GM21390 (cell line): ENCODE measurements around the gene UGT1A9.
A peak's percentile ranks its signal among the peaks of the same experiment; 100 is the strongest.
"Not testable (repeated sequence)": the region's sequence is repeated elsewhere in the genome, so short reads cannot be mapped to it uniquely, and the experiment has no call there.

Source experiments
- ATAC-seq: cut with Tn5 transposase; IDR thresholded peaks from one replicate; pipeline ENCODE4 v1.9.1; 2021; ENCODE audit not compliant: unreplicated experiment

UGT1A9 gene

DNA sequence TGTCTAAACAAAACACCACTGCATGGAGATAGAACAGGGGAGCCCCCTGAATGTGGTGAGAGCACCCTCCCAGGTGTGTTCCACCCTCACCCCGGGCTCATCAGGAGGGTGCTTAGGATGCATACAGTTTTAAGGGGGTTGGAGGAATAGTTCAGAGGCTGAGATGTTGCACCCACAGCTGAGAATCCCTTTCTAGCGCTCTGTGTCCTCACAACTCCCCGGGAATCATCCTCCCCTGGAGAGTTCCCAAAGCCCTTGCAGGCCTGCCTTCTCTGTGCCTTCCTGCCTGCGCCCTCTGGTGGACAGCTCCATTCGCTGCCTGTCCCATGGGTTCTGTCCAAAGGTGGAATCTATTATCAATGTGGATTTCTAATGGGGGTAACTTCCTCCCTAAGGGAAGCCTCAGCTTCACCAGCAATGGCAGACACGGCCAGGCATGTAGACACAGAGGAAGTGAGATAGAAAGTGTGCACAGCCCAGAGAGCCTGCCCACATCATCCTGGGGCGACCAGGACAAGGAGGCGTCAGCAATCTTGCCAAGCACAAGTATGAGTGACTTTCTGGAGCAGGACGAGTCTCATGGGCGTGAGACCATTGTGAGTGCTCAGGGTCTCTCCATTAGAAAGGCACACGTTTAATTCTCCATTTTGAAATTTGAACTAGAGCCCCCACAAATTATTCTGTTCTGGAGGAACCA lies 39.8 kb downstream of the UGT1A9 start:
- ATAC-seq = peak; percentile 60

DNA sequence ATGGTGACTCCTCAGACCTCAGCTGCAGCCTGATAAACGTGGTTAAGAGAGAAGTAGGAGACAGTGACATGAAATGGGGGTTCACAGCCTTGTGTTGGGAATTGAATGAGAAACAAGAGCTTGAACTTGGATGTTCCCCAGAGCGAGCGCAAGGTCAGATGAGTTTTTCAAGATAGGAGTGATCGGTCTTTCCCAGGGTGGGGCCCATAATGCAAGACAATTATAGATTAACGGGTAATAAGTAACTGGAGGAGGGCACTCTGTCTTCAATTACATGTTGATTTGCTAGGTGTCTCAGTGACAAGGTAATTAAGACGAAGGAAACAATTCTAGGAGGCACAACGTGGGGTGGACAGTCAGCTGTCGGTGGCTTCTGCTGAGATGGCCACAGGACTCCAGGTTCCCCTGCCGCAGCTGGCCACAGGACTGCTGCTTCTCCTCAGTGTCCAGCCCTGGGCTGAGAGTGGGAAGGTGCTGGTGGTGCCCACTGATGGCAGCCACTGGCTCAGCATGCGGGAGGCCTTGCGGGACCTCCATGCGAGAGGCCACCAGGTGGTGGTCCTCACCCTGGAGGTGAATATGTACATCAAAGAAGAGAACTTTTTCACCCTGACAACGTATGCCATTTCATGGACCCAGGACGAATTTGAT lies 41.0 kb downstream of the UGT1A9 start, which contains the start of gene UGT1A5:
Gene UGT1A5, plus strand, starts transcription at position 297 of the 651 bp plus-strand sequence. Its CDS starts 85 bp downstream, at position 382.
- ATAC-seq = no peak

DNA sequence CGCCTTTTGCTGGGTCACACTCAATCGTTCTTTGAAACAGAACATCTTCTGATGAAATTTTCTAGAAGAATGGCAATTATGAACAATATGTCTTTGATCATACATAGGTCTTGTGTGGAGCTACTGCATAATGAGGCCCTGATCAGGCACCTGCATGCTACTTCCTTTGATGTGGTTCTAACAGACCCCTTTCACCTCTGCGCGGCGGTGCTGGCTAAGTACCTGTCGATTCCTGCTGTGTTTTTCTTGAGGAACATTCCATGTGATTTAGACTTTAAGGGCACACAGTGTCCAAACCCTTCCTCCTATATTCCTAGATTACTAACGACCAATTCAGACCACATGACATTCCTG lies 41.5 kb downstream of the UGT1A9 start:
- no peak for ATAC-seq

DNA sequence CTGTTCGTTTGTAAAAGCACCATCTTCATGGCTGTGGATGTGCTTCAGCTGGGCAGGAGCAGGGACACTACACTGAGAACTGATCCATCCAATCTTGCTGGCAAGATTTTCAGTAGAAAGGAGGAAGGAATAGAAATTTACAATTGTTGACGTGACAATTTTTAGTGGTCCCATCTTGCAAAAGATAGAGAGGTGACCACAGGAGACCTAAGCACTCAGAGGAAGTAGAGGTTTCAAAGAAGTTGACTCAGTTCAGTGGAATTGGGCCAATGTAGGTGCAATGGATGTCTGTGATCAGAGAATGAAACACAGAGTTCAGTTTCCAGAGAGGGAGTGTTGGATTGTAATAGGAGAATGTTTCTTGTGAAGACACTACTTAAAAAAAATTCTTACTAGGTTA lies 42.4 kb downstream of the UGT1A9 start:
- ATAC-seq = no peak

DNA sequence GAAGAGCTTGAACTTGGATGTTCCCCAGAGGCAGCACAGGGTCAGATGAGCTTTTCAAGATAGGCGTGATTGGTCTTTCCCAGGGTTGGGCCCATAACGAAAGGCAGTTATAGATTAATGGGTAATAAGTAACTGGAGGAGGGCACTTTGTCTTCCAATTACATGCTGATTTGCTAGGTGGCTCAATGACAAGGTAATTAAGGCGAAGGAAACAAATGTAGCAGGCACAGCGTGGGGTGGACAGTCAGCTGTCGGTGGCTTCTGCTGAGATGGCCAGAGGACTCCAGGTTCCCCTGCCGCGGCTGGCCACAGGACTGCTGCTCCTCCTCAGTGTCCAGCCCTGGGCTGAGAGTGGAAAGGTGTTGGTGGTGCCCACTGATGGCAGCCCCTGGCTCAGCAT lies 46.9 kb downstream of the UGT1A9 start, which contains the start of gene UGT1A4:
Gene UGT1A4, plus strand, starts transcription at position 185 of the 400 bp plus-strand sequence. Its CDS starts 85 bp downstream, at position 270.
- ATAC-seq = no peak

DNA sequence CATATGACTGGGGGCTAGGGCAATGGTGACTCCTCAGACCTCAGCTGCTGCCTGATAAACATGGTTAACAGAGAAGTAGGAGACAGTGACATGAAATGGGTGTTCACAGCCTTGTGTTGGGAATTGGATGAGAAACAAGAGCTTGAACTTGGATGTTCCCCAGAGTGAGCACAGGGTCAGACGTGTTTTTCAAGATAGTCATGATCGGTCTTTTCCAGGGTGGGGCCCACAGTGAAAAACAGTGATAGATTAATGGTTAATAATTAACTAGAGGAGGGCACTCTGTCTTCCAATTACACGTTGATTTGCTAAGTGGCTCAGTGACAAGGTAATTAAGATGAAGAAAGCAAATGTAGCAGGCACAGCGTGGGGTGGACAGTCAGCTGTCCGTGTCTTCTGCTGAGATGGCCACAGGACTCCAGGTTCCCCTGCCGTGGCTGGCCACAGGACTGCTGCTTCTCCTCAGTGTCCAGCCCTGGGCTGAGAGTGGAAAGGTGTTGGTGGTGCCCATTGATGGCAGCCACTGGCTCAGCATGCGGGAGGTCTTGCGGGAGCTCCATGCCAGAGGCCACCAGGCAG lies 57.1 kb downstream of the UGT1A9 start, which contains the start of gene UGT1A3:
Gene UGT1A3, plus strand, starts transcription at position 320 of the 579 bp plus-strand sequence. Its CDS starts 85 bp downstream, at position 405.
- no peak for ATAC-seq

DNA sequence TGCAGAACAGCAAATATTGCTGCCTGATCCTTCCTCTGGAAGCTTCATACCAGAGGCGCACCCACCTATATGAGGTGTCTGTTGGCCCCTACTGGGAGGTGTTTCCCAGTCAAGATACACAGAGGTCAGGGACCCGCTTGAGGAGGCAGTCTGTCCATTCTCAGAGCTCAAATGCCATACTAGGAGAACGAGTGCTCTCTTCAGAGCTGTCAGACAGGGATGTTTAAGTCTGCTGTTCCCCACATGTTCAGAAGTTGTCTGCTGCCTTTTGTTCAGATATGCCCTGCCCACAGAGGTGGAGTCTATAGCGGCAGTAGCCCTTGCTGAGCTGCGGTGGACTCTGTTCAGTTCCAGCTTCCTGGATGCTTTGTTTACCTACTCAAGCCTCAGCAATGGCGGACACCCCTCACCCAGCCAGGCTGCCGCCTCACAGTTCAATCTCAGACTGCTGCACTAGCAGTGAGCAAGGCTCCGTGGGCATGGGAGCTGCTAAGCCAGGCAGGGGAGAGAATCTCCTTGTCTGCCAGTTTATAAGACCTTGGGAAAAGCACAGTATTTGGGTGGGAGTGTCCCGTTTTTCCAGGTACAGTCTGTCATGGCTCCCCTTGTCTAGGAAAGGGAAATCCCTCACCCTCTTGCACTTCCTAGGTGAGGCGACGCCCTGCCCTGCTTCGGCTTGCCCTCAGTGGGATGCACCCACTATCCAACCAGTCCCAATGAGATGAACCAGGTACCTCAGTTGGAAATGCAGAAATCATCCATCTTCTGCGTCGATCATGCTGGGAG lies 65.4 kb downstream of the UGT1A9 start:
- ATAC-seq = not testable (repeated sequence)

DNA sequence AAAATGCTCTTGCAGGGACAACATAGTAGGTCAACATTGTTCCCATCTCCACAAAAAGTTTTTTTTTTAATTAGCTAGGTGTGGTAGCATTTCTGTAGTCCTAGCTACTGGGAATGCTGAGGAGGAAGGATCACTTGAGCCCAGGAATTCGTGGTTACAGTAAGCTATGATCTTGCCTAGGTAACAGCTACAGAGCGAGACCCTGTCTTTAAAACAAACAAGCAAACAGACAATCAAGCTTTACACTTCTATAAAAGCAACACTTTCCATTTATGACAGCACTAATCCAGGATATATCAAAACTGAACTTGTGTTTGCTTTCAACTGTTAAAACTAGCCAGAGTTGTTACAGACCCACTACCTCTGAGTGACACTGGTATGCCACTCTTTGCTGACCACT lies 69.2 kb downstream of the UGT1A9 start:
- no peak for ATAC-seq

DNA sequence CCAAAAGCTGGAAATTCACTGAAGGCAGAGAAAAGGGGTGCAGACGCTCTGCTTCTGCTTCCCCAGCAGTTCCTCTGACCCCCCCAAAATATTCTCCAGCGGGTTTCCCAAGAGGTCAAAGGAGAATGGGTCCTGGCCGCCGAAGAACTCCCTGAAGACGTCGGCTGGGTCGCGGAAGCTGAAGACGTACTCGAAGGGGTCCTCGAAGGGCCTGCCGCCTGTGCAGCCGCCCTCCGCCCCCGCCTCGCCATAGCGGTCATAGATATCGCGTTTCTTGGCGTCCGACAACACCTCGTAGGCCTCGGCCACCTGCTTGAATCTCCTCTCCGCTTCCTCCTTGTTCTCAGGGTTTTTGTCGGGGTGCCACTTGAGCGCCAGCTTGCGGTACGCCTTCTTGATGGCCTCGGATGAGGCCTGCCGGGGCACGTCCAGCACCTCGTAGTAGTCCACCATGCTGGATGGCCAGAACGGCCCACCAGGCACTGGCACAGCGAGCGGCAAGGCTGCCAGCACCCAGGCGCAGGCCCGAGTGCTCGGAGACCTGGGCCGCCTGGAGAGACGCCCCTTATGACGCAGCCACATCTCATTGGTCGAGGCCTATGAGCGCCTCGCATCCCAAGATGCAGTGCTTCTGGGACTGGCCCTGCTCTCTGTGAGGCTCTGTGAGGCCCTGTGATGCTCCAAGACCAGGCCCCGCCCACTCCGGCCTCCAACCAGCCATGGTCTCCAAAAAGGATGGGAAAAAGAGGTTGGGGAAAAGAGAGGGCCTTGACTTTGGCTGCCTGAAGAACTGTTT lies 72.0 kb downstream of the UGT1A9 start:
- ATAC-seq = no peak

DNA sequence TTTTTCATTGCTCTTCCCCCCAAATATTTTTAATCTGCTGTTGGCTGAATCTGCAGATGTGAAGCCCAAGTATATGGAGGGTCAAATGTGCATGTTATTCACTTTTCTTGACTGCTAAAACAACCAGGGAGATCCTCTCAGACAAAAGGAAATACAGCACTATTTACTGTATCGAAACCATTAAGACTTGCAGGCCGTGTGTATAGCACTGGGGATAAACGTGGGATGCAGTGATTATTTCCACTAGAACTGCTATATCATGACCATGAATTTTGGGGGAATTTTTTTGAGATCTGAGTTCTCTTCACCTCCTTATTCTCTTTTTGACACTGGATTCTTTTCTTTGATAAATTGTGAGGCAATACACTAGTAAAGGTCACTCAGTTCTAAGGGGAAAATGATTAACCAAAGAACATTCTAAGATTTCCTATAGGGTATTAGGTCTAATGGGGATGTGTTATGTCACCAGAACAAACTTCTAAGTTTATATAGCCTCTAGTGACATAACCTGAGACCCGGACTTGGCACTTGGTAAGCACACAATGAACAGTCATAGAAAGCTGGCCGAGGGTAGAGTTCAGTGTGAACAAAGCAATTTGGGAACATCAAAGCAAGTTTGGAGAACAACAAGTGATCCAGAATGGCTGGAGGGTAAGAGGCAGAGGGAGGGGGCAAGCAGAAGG lies 73.5 kb downstream of the UGT1A9 start:
- no peak for ATAC-seq

DNA sequence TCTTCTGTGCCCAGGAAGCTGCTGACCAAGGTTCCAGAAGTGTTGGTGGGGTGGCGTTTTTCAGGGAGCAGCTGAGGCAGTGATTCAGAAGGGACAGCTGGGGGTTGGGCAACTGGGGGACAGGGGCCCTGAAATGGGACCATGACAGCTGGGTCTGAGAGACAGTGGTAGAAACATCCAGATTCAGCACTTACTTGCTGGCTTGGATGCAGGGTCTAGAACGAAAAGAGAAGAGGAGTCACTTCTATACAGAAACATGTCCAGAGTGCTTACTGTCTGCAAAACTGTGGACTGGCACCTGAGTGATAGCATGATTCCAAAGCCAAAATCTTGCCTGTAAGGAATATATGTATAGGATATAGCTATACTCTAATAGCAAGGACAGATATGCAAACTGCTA lies 74.1 kb downstream of the UGT1A9 start:
- ATAC-seq = not testable (repeated sequence)

DNA sequence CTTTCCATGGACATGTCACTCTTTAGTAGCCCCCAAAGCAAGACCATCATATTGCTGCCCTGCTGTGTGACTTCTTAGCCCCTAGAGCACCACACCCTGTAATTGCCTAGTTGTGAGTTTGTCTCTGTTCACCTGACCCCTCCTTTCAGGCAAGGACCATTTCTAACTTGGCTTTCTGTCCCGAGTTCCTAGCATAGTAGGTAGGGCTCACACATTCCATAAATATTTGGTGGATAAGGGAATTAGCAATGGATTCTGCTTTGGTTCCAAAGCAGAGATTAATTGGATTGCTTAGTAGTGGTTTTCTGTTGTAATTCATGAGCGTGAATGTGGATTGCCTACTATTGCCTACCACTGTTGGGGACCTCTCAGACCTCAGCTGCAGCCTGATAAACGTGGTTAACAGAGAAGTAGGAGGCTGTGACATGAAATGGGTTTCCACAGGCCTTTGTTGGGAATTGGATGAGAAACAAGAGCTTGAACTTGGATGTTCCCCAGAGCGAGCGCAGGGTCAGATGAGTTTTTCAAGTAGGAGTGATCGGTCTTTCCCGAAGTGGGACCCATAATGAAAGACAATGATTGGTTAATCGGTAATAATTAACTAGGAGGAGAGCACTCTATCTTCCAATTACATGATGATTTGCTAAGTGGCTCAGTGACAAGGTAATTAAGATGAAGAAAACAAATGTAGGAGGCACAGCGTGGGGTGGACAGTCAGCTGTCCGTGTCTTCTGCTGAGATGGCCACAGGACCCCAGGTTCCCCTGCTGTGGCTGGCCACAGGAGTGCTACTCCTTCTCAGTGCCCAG lies 75.0 kb downstream of the UGT1A9 start:
- no peak for ATAC-seq

DNA sequence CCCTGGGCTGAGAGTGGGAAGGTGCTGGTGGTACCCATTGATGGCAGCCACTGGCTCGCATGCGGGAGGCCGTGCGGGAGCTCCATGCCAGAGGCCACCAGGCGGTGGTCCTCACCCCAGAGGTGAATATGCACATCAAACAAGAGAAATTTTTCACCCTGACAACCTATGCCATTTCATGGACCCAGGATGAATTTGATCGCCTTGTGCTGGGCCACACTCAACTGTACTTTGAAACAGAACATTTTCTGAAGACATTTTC lies 75.5 kb downstream of the UGT1A9 start:
- no peak for ATAC-seq

DNA sequence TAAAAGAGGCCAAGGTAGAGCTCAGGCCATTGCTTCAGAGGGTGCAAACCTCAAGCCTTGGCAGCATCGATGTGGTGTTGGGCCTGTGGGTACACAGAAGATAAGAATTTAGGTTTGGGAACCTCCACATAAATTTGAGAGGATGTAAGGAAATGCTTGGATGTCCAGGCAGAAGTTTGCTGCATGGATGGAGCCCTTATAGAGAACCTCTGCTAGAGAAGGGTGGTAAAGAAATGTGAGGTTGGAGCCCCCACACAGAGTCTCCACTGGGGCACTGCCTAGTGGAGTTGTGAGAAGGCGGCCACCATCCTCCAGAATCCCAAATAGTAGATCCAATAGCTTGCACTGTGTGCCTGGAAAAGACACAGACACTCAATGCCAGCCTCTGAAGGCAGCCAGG lies 79.0 kb downstream of the UGT1A9 start:
- ATAC-seq = not testable (repeated sequence)

DNA sequence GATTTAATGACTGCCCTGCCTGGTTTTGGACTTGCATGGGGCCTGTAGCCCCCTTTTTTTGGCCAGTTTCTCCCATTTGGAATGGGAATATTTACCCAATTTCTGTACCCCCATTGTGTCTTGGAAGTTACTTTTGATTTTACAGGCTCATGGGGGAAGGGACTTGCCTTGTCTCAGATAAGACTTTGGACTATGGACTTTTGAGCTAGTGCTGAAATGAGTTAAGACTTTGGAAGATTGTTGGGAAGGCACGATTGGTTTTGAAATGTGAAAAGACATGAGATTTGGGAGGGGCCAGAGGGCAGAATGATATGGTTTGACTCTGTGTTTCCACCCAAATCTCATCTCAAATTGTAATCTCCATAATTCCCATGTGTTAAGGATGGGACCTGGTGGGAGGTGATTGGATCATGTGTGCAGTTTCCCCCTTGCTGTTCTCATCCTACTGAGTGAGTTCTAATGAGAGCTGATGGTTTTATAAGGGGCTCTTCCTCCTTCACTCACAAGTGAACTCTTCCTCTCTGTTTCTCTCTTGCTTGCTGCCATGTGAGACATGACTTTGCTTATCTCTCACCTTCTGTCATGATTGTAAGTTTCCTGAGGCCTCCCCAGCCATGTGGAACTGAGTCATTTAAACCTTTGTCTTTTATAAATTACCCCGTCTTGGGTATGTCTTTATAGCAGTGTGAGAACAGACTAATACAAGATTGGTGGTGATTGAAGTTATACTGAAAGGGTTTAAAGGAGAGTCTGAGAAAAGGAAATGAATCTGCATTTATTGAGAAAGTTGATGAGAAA lies 79.7 kb downstream of the UGT1A9 start:
- not testable (repeated sequence) for ATAC-seq

DNA sequence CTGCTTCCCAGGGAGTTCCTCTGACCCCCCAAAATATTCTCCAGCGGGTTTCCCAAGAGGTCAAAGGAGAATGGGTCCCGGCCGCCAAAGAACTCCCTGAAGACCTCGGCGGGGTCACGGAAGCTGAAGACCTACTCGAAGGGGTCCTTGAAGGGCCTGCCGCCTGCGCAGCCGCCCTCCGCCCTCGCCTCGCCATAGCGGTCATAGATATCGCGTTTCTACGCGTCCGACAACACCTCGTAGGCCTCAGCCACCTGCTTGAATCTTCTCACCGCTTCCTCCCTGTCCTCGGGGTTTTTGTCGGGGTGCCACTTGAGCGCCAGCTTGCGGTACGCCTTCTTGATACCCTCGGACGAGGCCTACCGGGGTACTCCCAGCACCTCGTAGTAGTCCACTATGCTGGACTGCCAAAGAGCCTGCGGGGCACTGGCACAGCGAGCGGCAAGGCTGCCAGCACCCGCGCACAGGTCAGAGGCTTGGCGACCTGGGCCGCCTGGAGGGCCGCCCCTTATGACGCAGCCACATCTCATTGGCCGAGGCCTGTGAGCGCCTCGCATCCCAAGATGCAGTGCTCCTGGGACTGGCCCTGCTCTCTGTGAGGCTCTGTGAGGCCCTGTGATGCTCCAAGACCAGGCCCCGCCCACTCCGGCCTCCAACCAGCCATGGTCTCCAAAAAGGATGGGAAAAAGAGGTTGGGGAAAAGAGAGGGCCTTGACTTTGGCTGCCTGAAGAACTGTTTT lies 83.3 kb downstream of the UGT1A9 start:
- no peak for ATAC-seq

DNA sequence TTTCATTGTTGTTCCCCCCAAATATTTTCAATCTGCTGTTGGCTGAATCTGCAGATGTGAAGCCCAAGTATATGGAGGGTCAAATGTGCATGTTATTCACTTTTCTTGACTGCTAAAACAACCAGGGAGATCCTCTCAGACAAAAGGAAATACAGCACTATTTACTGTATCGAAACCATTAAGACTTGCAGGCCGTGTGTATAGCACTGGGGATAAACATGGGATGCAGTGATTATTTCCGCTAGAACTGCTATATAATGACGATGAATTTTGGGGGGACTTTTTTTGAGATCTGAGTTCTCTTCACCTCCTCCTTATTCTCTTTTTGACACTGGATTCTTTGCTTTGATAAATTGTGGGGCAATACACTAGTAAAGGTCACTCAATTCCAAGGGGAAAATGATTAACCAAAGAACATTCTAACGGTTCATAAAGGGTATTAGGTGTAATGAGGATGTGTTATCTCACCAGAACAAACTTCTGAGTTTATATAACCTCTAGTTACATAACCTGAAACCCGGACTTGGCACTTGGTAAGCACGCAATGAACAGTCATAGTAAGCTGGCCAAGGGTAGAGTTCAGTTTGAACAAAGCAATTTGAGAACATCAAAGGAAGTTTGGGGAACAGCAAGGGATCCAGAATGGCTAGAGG lies 84.9 kb downstream of the UGT1A9 start:
- no peak for ATAC-seq
